GM21515 (cell line): Measurements from ENCODE around the gene CEP350.

Experiments used
- ATAC-seq: cut with Tn5 transposase; IDR thresholded peaks from one replicate; pipeline ENCODE4 v1.9.1; 2021; ENCODE audit not compliant: unreplicated experiment

The CEP350 gene

GRCh38 chr1:180046674-180047073 is 92.1 kb downstream of the CEP350 start:
- ATAC-seq = no peak

DNA sequence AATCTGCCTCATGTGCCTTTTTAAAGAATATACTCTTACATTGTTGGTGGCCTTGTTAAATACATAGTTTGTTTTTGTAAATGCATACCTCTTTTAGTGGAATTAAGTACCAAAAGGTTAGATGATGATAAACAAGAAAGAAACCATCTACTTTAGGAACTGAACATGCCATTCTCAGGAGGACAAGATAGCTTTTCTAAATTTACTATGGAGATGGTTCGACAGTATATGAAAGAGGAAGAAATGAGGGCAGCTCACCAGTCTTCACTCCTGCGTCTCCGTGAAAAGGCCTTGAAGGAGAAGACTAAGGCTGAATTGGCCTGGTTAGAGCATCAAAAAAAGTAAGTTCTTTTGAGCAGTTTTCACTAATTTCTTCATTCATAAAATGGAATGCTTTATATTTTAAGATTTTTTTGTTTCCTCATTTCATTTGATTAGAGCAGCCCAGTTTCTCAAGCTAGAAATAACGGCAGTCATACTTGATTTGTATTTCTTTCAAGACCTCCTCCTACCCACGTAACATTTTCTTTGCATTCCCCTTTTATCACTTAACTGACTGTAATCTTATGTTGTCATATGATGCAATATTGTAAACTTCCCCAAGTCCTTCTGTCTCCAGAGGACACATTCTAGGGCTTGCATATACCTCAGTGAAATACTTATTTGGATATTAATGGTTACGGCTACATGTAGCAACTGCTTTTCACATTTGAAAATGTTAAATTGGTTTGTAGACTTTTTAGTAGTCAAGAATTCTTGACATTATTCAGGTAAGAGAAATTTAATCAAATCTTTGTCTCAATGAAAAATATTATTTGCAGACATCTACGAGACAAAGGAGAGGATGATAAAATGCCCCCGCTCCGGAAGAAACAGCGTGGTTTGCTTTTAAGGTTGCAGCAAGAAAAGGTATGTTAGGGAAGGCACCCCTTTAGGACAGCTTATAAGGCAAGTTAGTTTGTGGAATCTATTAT is 99.3 kb downstream of the CEP350 start:
- no peak for ATAC-seq

GRCh38 chr1:180057883-180058396 is 103.3 kb downstream of the CEP350 start:
- no peak for ATAC-seq

DNA sequence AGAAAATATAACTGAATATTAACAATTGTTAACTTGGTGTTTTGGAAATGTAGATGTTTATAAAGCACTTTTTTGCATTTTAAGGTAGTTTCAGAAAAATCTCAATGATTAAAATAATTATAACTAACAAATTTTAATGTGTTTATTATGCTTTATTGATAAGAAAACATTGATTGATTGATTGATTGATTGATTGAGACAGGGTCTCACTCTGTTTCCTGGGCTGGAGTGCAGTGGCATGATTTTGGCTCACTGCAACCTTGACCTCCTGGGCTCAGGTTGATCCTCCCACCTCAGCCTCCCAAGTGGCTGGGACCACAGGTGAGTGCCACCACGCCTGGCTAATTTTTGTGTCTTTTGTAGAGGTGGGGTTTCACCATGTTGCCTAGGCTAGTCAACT is 106.4 kb downstream of the CEP350 start:
- ATAC-seq = no peak

- no peak for ATAC-seq
Measured at GRCh38 chr1:180062452-180062971, 107.9 kb downstream of the CEP350 start.

GRCh38 chr1:180065408-180065807 is 110.8 kb downstream of the CEP350 start:
- ATAC-seq = no peak

DNA sequence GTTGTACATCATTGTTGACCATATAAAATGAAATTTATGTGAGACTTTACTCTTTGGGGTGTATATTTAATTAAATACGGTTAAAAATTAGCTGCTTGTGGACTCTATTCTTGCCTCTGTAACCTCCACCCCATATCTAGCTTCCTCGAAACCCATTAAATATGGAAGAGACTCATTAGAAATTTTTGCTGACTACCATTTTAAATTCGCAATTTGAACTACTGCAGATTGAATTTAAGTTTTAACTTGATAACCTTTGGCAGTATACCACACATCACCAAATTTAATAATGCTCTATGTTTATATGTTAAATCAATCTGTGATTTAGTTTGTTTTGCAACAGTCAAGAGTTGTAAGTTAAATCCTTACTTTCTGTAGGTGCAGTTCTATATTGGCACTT is 111.5 kb downstream of the CEP350 start:
- no peak for ATAC-seq

DNA sequence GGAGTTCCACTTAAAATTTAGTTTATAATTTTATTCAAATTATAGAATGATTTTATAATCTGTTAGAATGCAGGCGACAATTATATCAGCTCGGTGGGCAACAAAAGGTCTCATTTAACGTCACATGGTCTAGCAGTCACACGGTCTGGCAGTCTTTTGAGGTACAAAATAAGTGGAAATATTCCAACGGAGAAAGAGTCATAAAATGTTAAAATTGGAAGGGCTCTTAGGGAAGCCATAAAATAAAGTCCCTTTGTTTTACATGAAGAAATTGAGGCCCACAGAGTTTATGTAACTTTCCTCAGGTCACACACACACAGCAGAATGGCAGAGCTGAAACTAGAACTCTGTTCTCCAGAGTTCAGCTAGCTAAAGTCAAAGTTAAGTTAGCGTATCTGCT is 115.7 kb downstream of the CEP350 start:
- no peak for ATAC-seq

- ATAC-seq = no peak
Measured at GRCh38 chr1:180071759-180072158, 117.1 kb downstream of the CEP350 start.

- ATAC-seq = no peak
Measured at GRCh38 chr1:180080439-180080838, 125.8 kb downstream of the CEP350 start.

GRCh38 chr1:180081474-180081873 is 126.9 kb downstream of the CEP350 start:
- no peak for ATAC-seq

DNA sequence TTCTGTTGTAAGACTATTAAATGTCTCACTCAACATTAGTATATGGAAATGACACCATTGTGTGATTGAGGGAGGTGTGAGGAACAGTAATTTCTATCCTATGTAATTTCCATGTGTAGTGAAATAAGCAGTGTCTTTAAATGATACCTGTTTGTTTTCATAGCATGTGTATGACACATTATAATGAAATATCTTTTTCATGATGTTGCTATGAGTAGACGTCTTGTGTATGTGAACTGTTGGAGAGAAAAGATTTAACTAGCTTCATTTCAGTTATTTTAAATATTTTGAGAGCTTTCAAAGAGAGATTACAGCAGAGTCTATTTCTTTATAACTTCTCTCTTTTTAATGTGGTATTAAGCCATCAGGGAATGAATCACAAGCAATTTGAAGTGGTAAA is 128.6 kb downstream of the CEP350 start:
- no peak for ATAC-seq

- ATAC-seq = no peak
Measured at GRCh38 chr1:180084867-180085266, 130.3 kb downstream of the CEP350 start.

GRCh38 chr1:180085331-180085730 is 130.7 kb downstream of the CEP350 start:
- ATAC-seq = no peak

GRCh38 chr1:180092931-180093650 is 138.5 kb downstream of the CEP350 start:
- no peak for ATAC-seq

DNA sequence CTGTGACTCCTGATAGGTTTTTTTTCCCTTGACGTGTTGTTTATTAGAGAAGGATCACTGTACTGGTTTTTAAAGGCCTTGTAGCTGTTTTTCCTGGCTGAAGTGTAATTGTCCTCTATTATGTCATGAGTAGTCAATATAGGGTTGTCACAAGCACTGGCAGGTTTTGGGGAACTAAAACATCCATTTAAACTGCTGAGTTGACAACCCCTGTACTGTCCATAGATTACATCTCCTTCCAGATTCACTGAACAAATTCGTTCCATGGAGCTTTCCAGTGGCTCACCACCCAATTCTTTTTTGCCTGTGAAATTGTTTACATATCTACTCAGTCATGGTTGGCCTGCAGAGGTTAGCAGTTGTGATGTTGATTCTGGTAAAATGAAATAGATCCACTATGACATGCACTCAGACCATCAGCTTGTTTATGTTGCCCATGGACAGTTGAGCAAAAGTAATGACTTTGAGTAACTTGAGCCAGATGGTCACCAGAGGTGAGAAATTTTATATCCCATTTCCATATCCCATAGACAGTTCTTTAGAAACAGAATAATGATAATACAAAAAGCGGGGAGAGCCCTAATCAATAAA is 140.2 kb downstream of the CEP350 start:
- ATAC-seq = no peak

DNA sequence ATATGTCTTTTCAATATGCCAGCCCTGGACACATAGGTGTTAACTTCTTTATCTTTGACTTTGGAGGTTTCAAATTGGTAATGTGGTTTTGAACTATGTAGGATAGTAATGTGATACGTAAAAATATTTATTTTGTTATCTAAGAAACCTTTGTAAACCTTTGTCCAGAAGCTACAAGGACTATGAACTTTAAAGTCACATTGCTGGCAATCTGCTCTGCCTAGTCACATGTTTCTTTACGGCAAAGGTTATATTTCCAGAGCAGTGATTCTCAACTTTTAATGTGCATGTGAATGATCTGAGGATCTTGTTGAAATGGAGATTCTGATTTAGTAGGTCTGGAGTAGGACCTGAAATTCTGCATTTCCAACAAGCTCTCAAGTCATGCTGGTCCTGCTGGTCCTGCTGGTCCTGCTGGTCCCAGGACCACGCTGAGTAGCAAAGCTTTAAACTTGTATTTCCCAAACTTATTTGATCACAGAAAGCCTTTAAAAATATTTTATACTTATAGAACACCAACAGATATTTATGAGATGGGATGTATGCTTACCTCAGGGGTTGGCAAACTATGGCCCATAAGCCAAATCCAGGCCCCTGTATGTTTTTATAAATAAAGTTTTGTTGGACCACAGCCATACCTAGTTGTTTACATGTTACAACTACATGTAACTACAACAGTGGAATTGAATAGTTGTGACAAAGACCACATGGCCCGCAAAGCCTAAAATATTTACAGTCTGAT is 142.1 kb downstream of the CEP350 start:
- no peak for ATAC-seq

GRCh38 chr1:180097326-180097605 is 142.7 kb downstream of the CEP350 start:
- no peak for ATAC-seq

- no peak for ATAC-seq
Measured at GRCh38 chr1:180101411-180101810, 146.8 kb downstream of the CEP350 start.

GRCh38 chr1:180103819-180104218 is 149.2 kb downstream of the CEP350 start:
- no peak for ATAC-seq

- ATAC-seq = no peak
Measured at GRCh38 chr1:180112091-180112490, 157.5 kb downstream of the CEP350 start.
